ENCODE results near the gene ECHDC1. TPM values are rescaled to one million over a fixed set of nuclear protein-coding genes. Genes with fewer than 3 reads are reported as not detected.

The ECHDC1 gene
- total and polyA plus RNA-seq, 2 experiments from 2014 or later, result 60.7 to 96.1 TPM

- WGBS (ENCODE audit: low lambda C conversion rate, missing lambda C conversion rate), result 2% methylated on average over 24 of the region's 24 CpGs
- peak; percentile 28 for DNase-seq (ENCODE audit: low spot score)
- TF ChIP-seq EZH2 (IDR thresholded peaks at IDR 0.05; ENCODE audit: borderline replicate concordance) (no peak), EZH2phosphoT487 (IDR thresholded peaks at IDR 0.05; ENCODE audit: low read depth, severe bottlenecking, unreplicated experiment) (no peak), CTCF (IDR thresholded peaks at IDR 0.05; ENCODE audit: poor library complexity) (no peak)
- Histone ChIP-seq H3K9me2 (replicated peaks; ENCODE audit: insufficient read depth) (no peaks in the 10 kb centered on the region), H3K4me1 (ENCODE audit: insufficient read depth) (peaks cover 20% of the 10 kb centered on the region), H3K27me3 (no peaks in the 10 kb centered on the region), H3K27ac (peak overlapping the region; percentile 91), H2AFZ (peak overlapping the region; percentile 89), H3K9me3 (ENCODE audit: low read depth) (no peaks in the 10 kb centered on the region), H4K20me1 (ENCODE audit: insufficient read depth, poor library complexity, severe bottlenecking) (peaks cover 23% of the 10 kb centered on the region), H3K79me2 (peaks cover 83% of the 10 kb centered on the region), H3K4me2 (peak overlapping the region; percentile 88), H3K4me3 (peak overlapping the region; percentile 89), H3K36me3 (replicated peaks; ENCODE audit: insufficient read depth, low read depth) (no peaks in the 10 kb centered on the region)
Measured at GRCh38 chr6:127343809-127344659, 625 bp upstream of the ECHDC1 start.

- peaks cover 25% of the 10 kb centered on the region for H3K4me1 ChIP-seq (ENCODE audit: insufficient read depth)
- peak overlapping the region; percentile 89 for H3K4me3 ChIP-seq
- H2AFZ ChIP-seq, result peak overlapping the region; percentile 89
- TF ChIP-seq EZH2 (IDR thresholded peaks at IDR 0.05; ENCODE audit: borderline replicate concordance) (no peak), CTCF (IDR thresholded peaks at IDR 0.05; ENCODE audit: poor library complexity) (no peak), EZH2phosphoT487 (IDR thresholded peaks at IDR 0.05; ENCODE audit: low read depth, severe bottlenecking, unreplicated experiment) (no peak)
- H3K79me2 ChIP-seq, result peaks cover 89% of the 10 kb centered on the region
- DNase-seq (ENCODE audit: low spot score), result peak; percentile 46
- H4K20me1 ChIP-seq (ENCODE audit: insufficient read depth, poor library complexity, severe bottlenecking), result peaks cover 37% of the 10 kb centered on the region
- no peaks in the 10 kb centered on the region for H3K27me3 ChIP-seq
- peak overlapping the region; percentile 88 for H3K4me2 ChIP-seq
- no peaks in the 10 kb centered on the region for H3K36me3 ChIP-seq (replicated peaks; ENCODE audit: insufficient read depth, low read depth)
- WGBS (ENCODE audit: low lambda C conversion rate, missing lambda C conversion rate), result 3% methylated on average over 10 of the region's 10 CpGs
- no peaks in the 10 kb centered on the region for H3K9me2 ChIP-seq (replicated peaks; ENCODE audit: insufficient read depth)
- peak overlapping the region; percentile 91 for H3K27ac ChIP-seq
- H3K9me3 ChIP-seq (ENCODE audit: low read depth), result no peaks in the 10 kb centered on the region
Measured at GRCh38 chr6:127342296-127342945, 988 bp downstream of the ECHDC1 start.

GRCh38 chr6:127341471-127342202 is 1.8 kb downstream of the ECHDC1 start:
- H4K20me1 ChIP-seq (ENCODE audit: insufficient read depth, poor library complexity, severe bottlenecking), result peaks cover 41% of the 10 kb centered on the region
- no peaks in the 10 kb centered on the region for H3K27me3 ChIP-seq
- no peak for TF ChIP-seq EZH2phosphoT487 (IDR thresholded peaks at IDR 0.05; ENCODE audit: low read depth, severe bottlenecking, unreplicated experiment)
- no peak for TF ChIP-seq CTCF (IDR thresholded peaks at IDR 0.05; ENCODE audit: poor library complexity)
- TF ChIP-seq EZH2 (IDR thresholded peaks at IDR 0.05; ENCODE audit: borderline replicate concordance), result no peak
- H3K4me1 ChIP-seq (ENCODE audit: insufficient read depth), result peaks cover 33% of the 10 kb centered on the region
- H3K36me3 ChIP-seq (replicated peaks; ENCODE audit: insufficient read depth, low read depth), result no peaks in the 10 kb centered on the region
- no peak overlapping the region for H2AFZ ChIP-seq
- peak overlapping the region; percentile 89 for H3K4me3 ChIP-seq
- 66% methylated on average over 9 of the region's 9 CpGs for WGBS (ENCODE audit: low lambda C conversion rate, missing lambda C conversion rate)
- H3K9me2 ChIP-seq (replicated peaks; ENCODE audit: insufficient read depth), result no peaks in the 10 kb centered on the region
- DNase-seq (ENCODE audit: low spot score), result no peak
- no peaks in the 10 kb centered on the region for H3K9me3 ChIP-seq (ENCODE audit: low read depth)
- peak overlapping the region; percentile 88 for H3K4me2 ChIP-seq
- H3K27ac ChIP-seq, result peak overlapping the region; percentile 91
- H3K79me2 ChIP-seq, result peaks cover 90% of the 10 kb centered on the region

Measured in hepatocyte (in vitro differentiated cells).